Measurements from ENCODE around the gene PDE1A. TPM values are rescaled to one million over a fixed set of nuclear protein-coding genes. Genes with fewer than 3 reads are reported as not detected.
A peak's percentile ranks its signal among the peaks of the same experiment; 100 is the strongest.

PDE1A gene
- total RNA-seq, 3 donors from 2014 or later (not counting 1 experiment from before 2014, with no cell fraction given) = not detected

GRCh38 chr2:182193291-182193690 is 233.5 kb downstream of the PDE1A start:
- DNase-seq (no peak), ATAC-seq (no peak)
- TF ChIP-seq, protein P1, sequence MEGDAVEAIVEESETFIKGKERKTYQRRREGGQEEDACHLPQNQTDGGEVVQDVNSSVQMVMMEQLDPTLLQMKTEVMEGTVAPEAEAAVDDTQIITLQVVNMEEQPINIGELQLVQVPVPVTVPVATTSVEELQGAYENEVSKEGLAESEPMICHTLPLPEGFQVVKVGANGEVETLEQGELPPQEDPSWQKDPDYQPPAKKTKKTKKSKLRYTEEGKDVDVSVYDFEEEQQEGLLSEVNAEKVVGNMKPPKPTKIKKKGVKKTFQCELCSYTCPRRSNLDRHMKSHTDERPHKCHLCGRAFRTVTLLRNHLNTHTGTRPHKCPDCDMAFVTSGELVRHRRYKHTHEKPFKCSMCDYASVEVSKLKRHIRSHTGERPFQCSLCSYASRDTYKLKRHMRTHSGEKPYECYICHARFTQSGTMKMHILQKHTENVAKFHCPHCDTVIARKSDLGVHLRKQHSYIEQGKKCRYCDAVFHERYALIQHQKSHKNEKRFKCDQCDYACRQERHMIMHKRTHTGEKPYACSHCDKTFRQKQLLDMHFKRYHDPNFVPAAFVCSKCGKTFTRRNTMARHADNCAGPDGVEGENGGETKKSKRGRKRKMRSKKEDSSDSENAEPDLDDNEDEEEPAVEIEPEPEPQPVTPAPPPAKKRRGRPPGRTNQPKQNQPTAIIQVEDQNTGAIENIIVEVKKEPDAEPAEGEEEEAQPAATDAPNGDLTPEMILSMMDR (IDR thresholded peaks at IDR 0.05) = no peak
- Mint-ChIP-seq H3K4me3 (no peak overlapping the region), H3K9me3 (no peaks in the 10 kb centered on the region), H3K36me3 (no peaks in the 10 kb centered on the region), H3K4me1 (no peaks in the 10 kb centered on the region), H3K27ac (no peak overlapping the region), H3K27me3 (ENCODE audit: low read depth in 2 of 2) (no peaks in the 10 kb centered on the region)
- 89% methylated on average over 2 of the region's 5 CpGs for WGBS (ENCODE audit: insufficient coverage)
- H3K36me3 ChIP-seq (ENCODE audit: control insufficient read depth, insufficient read depth, low read length) = no peaks in the 10 kb centered on the region
- H3K27ac ChIP-seq (ENCODE audit: low read length) = no peak overlapping the region
- H3K4me1 ChIP-seq (ENCODE audit: control insufficient read depth, insufficient read depth, low read length) = no peaks in the 10 kb centered on the region
- no peaks in the 10 kb centered on the region for H3K27me3 ChIP-seq (ENCODE audit: control insufficient read depth, insufficient read depth, low read length)
- H3K4me3 ChIP-seq (ENCODE audit: low read length) = no peak overlapping the region
- no peaks in the 10 kb centered on the region for H3K9me3 ChIP-seq (ENCODE audit: control insufficient read depth, insufficient read depth, low read length)
- intact Hi-C loops (cut with micrococcal nuclease) = no loop called here

GRCh38 chr2:182191061-182191460 is 235.8 kb downstream of the PDE1A start:
- Mint-ChIP-seq H3K9me3 (no peaks in the 10 kb centered on the region), H3K27ac (no peak overlapping the region), H3K4me1 (no peaks in the 10 kb centered on the region), H3K4me3 (no peak overlapping the region), H3K27me3 (ENCODE audit: low read depth in 2 of 2) (no peaks in the 10 kb centered on the region), H3K36me3 (no peaks in the 10 kb centered on the region)
- Histone ChIP-seq H3K4me1 (ENCODE audit: control insufficient read depth, insufficient read depth, low read length) (no peaks in the 10 kb centered on the region), H3K27me3 (ENCODE audit: control insufficient read depth, insufficient read depth, low read length) (no peaks in the 10 kb centered on the region), H3K36me3 (ENCODE audit: control insufficient read depth, insufficient read depth, low read length) (no peaks in the 10 kb centered on the region), H3K27ac (ENCODE audit: low read length) (no peak overlapping the region), H3K4me3 (ENCODE audit: low read length) (no peak overlapping the region), H3K9me3 (ENCODE audit: control insufficient read depth, insufficient read depth, low read length) (no peaks in the 10 kb centered on the region)
- WGBS (ENCODE audit: insufficient coverage) = 92% methylated on average over 1 of the region's 2 CpGs
- ATAC-seq (no peak), DNase-seq (no peak)
- intact Hi-C loops (cut with micrococcal nuclease) = no loop called here
- TF ChIP-seq, protein P1 (IDR thresholded peaks at IDR 0.05) = no peak

DNA sequence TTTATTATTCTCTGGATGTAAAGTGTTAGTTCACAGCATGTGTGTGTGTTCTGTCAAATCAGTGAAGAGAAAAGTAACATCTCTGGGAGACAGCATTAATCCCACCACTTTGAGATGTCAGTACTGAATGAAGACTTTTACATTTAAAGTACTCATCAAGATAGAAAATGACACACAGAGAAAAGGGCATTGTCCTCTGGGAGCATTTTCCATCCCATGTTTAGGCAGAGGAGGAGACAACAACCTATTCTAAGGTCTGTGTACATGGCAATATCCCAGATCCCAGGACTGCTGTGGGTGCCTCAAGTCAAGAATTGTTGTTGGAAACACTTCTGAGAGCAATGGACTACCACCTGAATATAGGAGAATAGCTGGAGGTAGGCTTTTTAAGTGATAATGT is 239.7 kb downstream of the PDE1A start:
- Histone ChIP-seq H3K9me3 (ENCODE audit: control insufficient read depth, insufficient read depth, low read length) (peaks cover 3% of the 10 kb centered on the region), H3K27me3 (ENCODE audit: control insufficient read depth, insufficient read depth, low read length) (no peaks in the 10 kb centered on the region), H3K4me3 (ENCODE audit: low read length) (no peak overlapping the region), H3K36me3 (ENCODE audit: control insufficient read depth, insufficient read depth, low read length) (no peaks in the 10 kb centered on the region), H3K27ac (ENCODE audit: low read length) (no peak overlapping the region), H3K4me1 (ENCODE audit: control insufficient read depth, insufficient read depth, low read length) (no peaks in the 10 kb centered on the region)
- H3K27ac Mint-ChIP-seq = no peak overlapping the region
- H3K27me3 Mint-ChIP-seq (ENCODE audit: low read depth in 2 of 2) = peaks cover 0 to 5% of the 10 kb centered on the region in 2 donors
- no peak overlapping the region for H3K4me3 Mint-ChIP-seq
- ATAC-seq (no peak), DNase-seq (no peak)
- H3K36me3 Mint-ChIP-seq = no peaks in the 10 kb centered on the region
- TF ChIP-seq, protein P1 (IDR thresholded peaks at IDR 0.05) = no peak
- intact Hi-C loops (cut with micrococcal nuclease) = loop anchor here (2.0 kb wide), 1 partner anchor 794 kb away; no protein-coding TSS in a partner anchor
- no peaks in the 10 kb centered on the region for H3K4me1 Mint-ChIP-seq
- peaks cover 3 to 4% of the 10 kb centered on the region in 2 donors for H3K9me3 Mint-ChIP-seq

- no peak overlapping the region for H3K27ac Mint-ChIP-seq
- intact Hi-C loops (cut with micrococcal nuclease) = loop anchor here (2.0 kb wide), 1 partner anchor 795 kb away; no protein-coding TSS in a partner anchor
These were observed 240.6 kb downstream of the PDE1A start for GRCh38 chr2:182186132-182186735.

More at GRCh38 chr2:182186132-182186735, 240.6 kb downstream of the PDE1A start:
- Histone ChIP-seq H3K36me3 (ENCODE audit: control insufficient read depth, insufficient read depth, low read length) (no peaks in the 10 kb centered on the region), H3K4me3 (ENCODE audit: low read length) (no peak overlapping the region), H3K27ac (ENCODE audit: low read length) (no peak overlapping the region), H3K4me1 (ENCODE audit: control insufficient read depth, insufficient read depth, low read length) (no peaks in the 10 kb centered on the region), H3K9me3 (ENCODE audit: control insufficient read depth, insufficient read depth, low read length) (peaks cover 3% of the 10 kb centered on the region), H3K27me3 (ENCODE audit: control insufficient read depth, insufficient read depth, low read length) (no peaks in the 10 kb centered on the region)
- DNase-seq = peak in 1 of 2 donors; percentile 47
- Mint-ChIP-seq H3K36me3 (no peaks in the 10 kb centered on the region), H3K9me3 (peaks cover 3 to 4% of the 10 kb centered on the region in 2 donors), H3K4me3 (no peak overlapping the region), H3K4me1 (no peaks in the 10 kb centered on the region), H3K27me3 (ENCODE audit: low read depth in 2 of 2) (peaks cover 0 to 5% of the 10 kb centered on the region in 2 donors)
- 33% methylated on average over 3 of the region's 4 CpGs for WGBS (ENCODE audit: insufficient coverage)
- TF ChIP-seq, protein P1 (IDR thresholded peaks at IDR 0.05) = peak; percentile 79
- ATAC-seq = peak in 1 of 3 donors; percentile 39

All from natural killer cell (primary cell).